H1 (cell line): ENCODE measurements around the gene TNNT1. TPM values are rescaled to one million over a fixed set of nuclear protein-coding genes. Genes with fewer than 3 reads are reported as not detected.

Experiments used
- CTCF ChIA-PET: fragments of 300-600 bp; sonication (Branson Sonifier 250); formaldehyde crosslinking; loops from one replicate; lab custom pipeline; 2021; ENCODE audit not compliant: partially characterized antibody; lab: Charles Lee
- POLR2A ChIA-PET: fragments of 300-600 bp; sonication (Branson Sonifier 250); formaldehyde crosslinking; loops from one replicate; lab custom pipeline; 2021; ENCODE audit warnings: inconsistent platforms; ENCODE audit not compliant: partially characterized antibody; lab: Charles Lee
- DNase-seq, 2 experiments: peaks; one replicate each; pipeline versions ENCODE4 v3.0.0 to v3.0.0-alpha.2; 2010 to 2022; ENCODE audit warnings: low spot score in 2 of 2, low read depth in 1 of 2, mixed read lengths in 1 of 2
- FAIRE-seq: peaks from 2 replicates; lab custom pipeline; 2011; peaks lifted over from hg19 to GRCh38; lab: Jason Lieb, UNC
- H2AFZ ChIP-seq: 2 replicates; pipeline ENCODE4 v1.8.1; 2012; ENCODE audit warnings: low read length, inconsistent platforms
- H2AK5ac ChIP-seq: 2 replicates; pipeline ENCODE4 v1.6.1; 2013; ENCODE audit warnings: low read depth, low read length
- H2BK120ac ChIP-seq: replicated peaks from 2 replicates; pipeline ENCODE3; 2013; ENCODE audit warnings: low read depth, low read length, inconsistent platforms
- H2BK12ac ChIP-seq: 2 replicates; pipeline ENCODE4 v1.6.1; 2013; ENCODE audit warnings: low read depth, low read length
- H2BK15ac ChIP-seq: 2 replicates; pipeline ENCODE4 v1.6.1; 2013; ENCODE audit warnings: low read length
- H2BK20ac ChIP-seq: 2 replicates; pipeline ENCODE4 v1.6.1; 2013; ENCODE audit warnings: low read length
- H2BK5ac ChIP-seq: 2 replicates; pipeline ENCODE4 v1.6.1; 2013; ENCODE audit warnings: low read depth, low read length
- H3K14ac ChIP-seq: 2 replicates; pipeline ENCODE4 v1.6.1; 2013; ENCODE audit warnings: inconsistent platforms; ENCODE audit not compliant: insufficient read length
- H3K18ac ChIP-seq: 2 replicates; pipeline ENCODE4 v1.6.1; 2013; ENCODE audit warnings: low read length; ENCODE audit errors: extremely low read depth
- H3K23ac ChIP-seq: 2 replicates; pipeline ENCODE4 v1.6.1; 2013; ENCODE audit warnings: inconsistent platforms; ENCODE audit not compliant: insufficient read length
- H3K23me2 ChIP-seq: 2 replicates; pipeline ENCODE4 v1.6.1; 2013; ENCODE audit warnings: low read depth, low read length
- H3K27ac ChIP-seq: 2 replicates; pipeline ENCODE4 v1.6.1; 2011; ENCODE audit warnings: low read depth, low read length, inconsistent platforms
- H3K27me3 ChIP-seq, 4 experiments: replicated peaks in 1 of 4; 1 replicate in 1 of 4; 2 replicates in 3 of 4; pipeline versions ENCODE4 v1.6.1 to v1.8.1; 2011 to 2013; ENCODE audit warnings: low read length in 3 of 4, mild to moderate bottlenecking in 3 of 4, inconsistent platforms in 2 of 4, mixed read lengths in 2 of 4, moderate library complexity in 1 of 4; ENCODE audit not compliant: control insufficient read depth in 3 of 4, insufficient read depth in 3 of 4; ENCODE audit errors: extremely low read depth in 1 of 4
- H3K36me3 ChIP-seq, 4 experiments: 2 replicates each; pipeline versions ENCODE4 v1.6.1 to v1.8.1; 2011 to 2013; ENCODE audit warnings: mild to moderate bottlenecking in 4 of 4, low read length in 3 of 4, moderate library complexity in 2 of 4, control low read depth in 1 of 4, inconsistent platforms in 1 of 4; ENCODE audit not compliant: insufficient read depth in 4 of 4, control insufficient read depth in 2 of 4
- H3K4ac ChIP-seq: replicated peaks from 2 replicates; pipeline ENCODE3; 2013; ENCODE audit warnings: low read length, low read depth, mixed read lengths, inconsistent platforms; ENCODE audit not compliant: insufficient read length
- H3K4me1 ChIP-seq, 4 experiments: replicated peaks in 1 of 4; 1 replicate in 1 of 4; 2 replicates in 3 of 4; pipeline versions ENCODE4 v1.6.1 to v1.8.1; 2011 to 2013; ENCODE audit warnings: low read length in 3 of 4, inconsistent platforms in 2 of 4, mixed read lengths in 1 of 4; ENCODE audit not compliant: insufficient read depth in 4 of 4, control insufficient read depth in 3 of 4
- H3K4me2 ChIP-seq, 2 experiments: 2 replicates each; pipeline versions ENCODE4 v1.6.1 to v1.8.1; 2011 to 2013; ENCODE audit warnings: low read depth in 2 of 2, low read length in 2 of 2, control low read depth in 1 of 2, inconsistent platforms in 1 of 2, mild to moderate bottlenecking in 1 of 2; ENCODE audit not compliant: insufficient read depth in 1 of 2
- H3K4me3 ChIP-seq, 4 experiments: fragments of 200-600, 300-600 bp in 1 of 4; sonication (generic), shearing (Covaris generic), sonication (Bioruptor Twin) in 1 of 4; 2 replicates each; pipeline versions ENCODE4 v1.5.1 to v1.8.1; 2011 to 2016; ENCODE audit warnings: low read length in 4 of 4, low read depth in 3 of 4, control low read depth in 2 of 4, inconsistent platforms in 2 of 4, mild to moderate bottlenecking in 2 of 4, mixed read lengths in 1 of 4, moderate library complexity in 1 of 4; ENCODE audit not compliant: insufficient read depth in 2 of 4; ENCODE audit errors: extremely low read depth in 1 of 4
- H3K56ac ChIP-seq: replicated peaks from 2 replicates; pipeline ENCODE3; 2013; ENCODE audit warnings: low read depth, mild to moderate bottlenecking, mixed read lengths, low read length, inconsistent platforms; ENCODE audit not compliant: insufficient read length
- H3K79me1 ChIP-seq: 2 replicates; pipeline ENCODE4 v1.6.1; 2013; ENCODE audit warnings: low read depth, low read length, control low read depth
- H3K79me2 ChIP-seq, 2 experiments: 2 replicates each; pipeline versions ENCODE4 v1.6.1 to v1.8.1; 2012 to 2013; ENCODE audit warnings: low read length in 2 of 2, mild to moderate bottlenecking in 2 of 2, inconsistent platforms in 1 of 2; ENCODE audit not compliant: insufficient read depth in 2 of 2, control insufficient read depth in 1 of 2
- H3K9ac ChIP-seq, 4 experiments: replicated peaks in 1 of 4; 1 replicate in 1 of 4; 2 replicates in 3 of 4; pipeline versions ENCODE4 v1.6.1 to v1.8.1; 2011 to 2013; ENCODE audit warnings: low read depth in 3 of 4, low read length in 3 of 4, control low read depth in 2 of 4, mild to moderate bottlenecking in 2 of 4, moderate library complexity in 2 of 4, inconsistent platforms in 1 of 4; ENCODE audit errors: extremely low read depth in 1 of 4
- H3K9me3 ChIP-seq, 2 experiments: 2 replicates each; pipeline versions ENCODE4 v1.6.1 to v1.8.1; 2012 to 2013; ENCODE audit warnings: mild to moderate bottlenecking in 2 of 2, moderate library complexity in 2 of 2, control low read depth in 1 of 2, inconsistent platforms in 1 of 2, low read depth in 1 of 2, low read length in 1 of 2, mixed read lengths in 1 of 2; ENCODE audit not compliant: insufficient read depth in 2 of 2
- H4K20me1 ChIP-seq, 2 experiments: replicated peaks in 1 of 2; 2 replicates each; pipeline versions ENCODE3 to v1.8.1; 2011 to 2013; ENCODE audit warnings: inconsistent platforms in 2 of 2, low read length in 2 of 2, mild to moderate bottlenecking in 1 of 2; ENCODE audit not compliant: insufficient read depth in 2 of 2, control insufficient read depth in 1 of 2
- H4K5ac ChIP-seq: 2 replicates; pipeline ENCODE4 v1.6.1; 2013; ENCODE audit warnings: low read length, low read depth, mixed read lengths, inconsistent platforms; ENCODE audit not compliant: insufficient read length
- H4K8ac ChIP-seq: 2 replicates; pipeline ENCODE4 v1.8.0; 2013; ENCODE audit warnings: mild to moderate bottlenecking, moderate library complexity, low read length, inconsistent platforms; ENCODE audit not compliant: insufficient read depth; ENCODE audit errors: extremely low read depth
- H4K91ac ChIP-seq: replicated peaks from 2 replicates; pipeline ENCODE3; 2013; ENCODE audit warnings: low read length, mixed read lengths, inconsistent platforms; ENCODE audit not compliant: insufficient read length
- ASH2L ChIP-seq: fragments of 200-600, 300-600 bp; sonication (generic); IDR thresholded peaks from one replicate; pipeline ENCODE4 v1.7.1; 2017; ENCODE audit warnings: low read length
- GTF2F1 ChIP-seq: IDR thresholded peaks from 2 replicates; pipeline ENCODE4 v1.6.1; 2012; ENCODE audit warnings: low read depth, low read length, improper control_type of control experiment, borderline replicate concordance
- HDAC2 ChIP-seq, 2 experiments: fragments of 300-600 bp in 1 of 2; sonication (generic) in 1 of 2; IDR thresholded peaks; 2 replicates each; pipeline ENCODE4 v1.6.1; 2011 to 2012; ENCODE audit warnings: low read depth in 2 of 2, low read length in 2 of 2, mild to moderate bottlenecking in 2 of 2, moderate library complexity in 2 of 2, borderline replicate concordance in 1 of 2, inconsistent platforms in 1 of 2
- HDAC6 ChIP-seq: IDR thresholded peaks from one replicate; pipeline ENCODE4 v1.7.1; 2012; ENCODE audit warnings: low read depth, mild to moderate bottlenecking, inconsistent platforms, low read length, moderate library complexity
- PHF8 ChIP-seq: fragments of 200-600 bp; sonication (generic); conservative IDR thresholded peaks from 2 replicates; pipeline ENCODE4 v1.7.1; 2012; ENCODE audit warnings: low read depth, mild to moderate bottlenecking, inconsistent platforms, low read length, moderate library complexity
- RBBP5 ChIP-seq: IDR thresholded peaks from 2 replicates; pipeline ENCODE4 v1.7.1; 2012; ENCODE audit warnings: low read depth, mild to moderate bottlenecking, inconsistent platforms, low read length, moderate library complexity, borderline replicate concordance
- TBP ChIP-seq: IDR thresholded peaks from 2 replicates; pipeline ENCODE4 v1.6.1; 2011; ENCODE audit warnings: low read depth, low read length, improper control_type of control experiment
- YY1 ChIP-seq: IDR thresholded peaks from 2 replicates; pipeline ENCODE4 v1.6.1; 2011; ENCODE audit warnings: low read depth, mild to moderate bottlenecking, low read length
- WGBS, 2 experiments: shearing (Covaris generic) in 1 of 2; methylation state at CpG; one replicate each; pipeline versions ENCODE4 v1.1.6 to v1.1.7; 2013 to 2015; ENCODE audit warnings: low lambda C conversion rate in 2 of 2, mixed read lengths in 2 of 2, inconsistent platforms in 1 of 2, low coverage in 1 of 2, missing lambda C conversion rate in 1 of 2; ENCODE audit not compliant: insufficient replicate concordance in 2 of 2, insufficient coverage in 1 of 2, insufficient read length in 1 of 2; ENCODE audit errors: extremely low coverage in 1 of 2, missing lambda C conversion rate in 1 of 2; 5-methylcytosine and 5-hydroxymethylcytosine counted together
- polyA plus RNA-seq, 7 experiments: library from polyadenylated mRNA; depleted of rRNA in 3 of 7; stranded (reverse) in 5 of 7; unstranded in 2 of 7; fragments of >200 nt in 5 of 7; fragments of 200-250 nt in 2 of 7; gene quantifications; 1 replicate in 5 of 7; 2 replicates in 1 of 7; 4 replicates in 1 of 7; pipeline versions ENCODE4 v1.2.1 to v1.2.3, GENCODE V29; 2011 to 2013; ENCODE audit warnings: missing spikeins in 2 of 7, mixed read lengths in 2 of 7
- total RNA-seq: library from RNA; stranded (reverse); fragmentation: NEBNext Ultra II Directional; extraction: Animal tissue kit (Norgen Biotek cat#: 25700); gene quantifications from 2 replicates; pipeline ENCODE4 v1.2.1, GENCODE V29; 2021
- TF ChIP-seq, protein P1 (sequence below): IDR thresholded peaks from 2 replicates; pipeline ENCODE4 v1.6.1; 2012; ENCODE audit warnings: inconsistent platforms
- TF ChIP-seq, protein P2 (sequence below): IDR thresholded peaks from 2 replicates; pipeline ENCODE4 v1.6.1; 2012; ENCODE audit warnings: inconsistent platforms

The TNNT1 gene
- total and polyA plus RNA-seq, 2 of the 8 experiments (the other 6 are each of a cell fraction or from before 2014, with no cell fraction given), result 69.6 to 107 TPM

DNA sequence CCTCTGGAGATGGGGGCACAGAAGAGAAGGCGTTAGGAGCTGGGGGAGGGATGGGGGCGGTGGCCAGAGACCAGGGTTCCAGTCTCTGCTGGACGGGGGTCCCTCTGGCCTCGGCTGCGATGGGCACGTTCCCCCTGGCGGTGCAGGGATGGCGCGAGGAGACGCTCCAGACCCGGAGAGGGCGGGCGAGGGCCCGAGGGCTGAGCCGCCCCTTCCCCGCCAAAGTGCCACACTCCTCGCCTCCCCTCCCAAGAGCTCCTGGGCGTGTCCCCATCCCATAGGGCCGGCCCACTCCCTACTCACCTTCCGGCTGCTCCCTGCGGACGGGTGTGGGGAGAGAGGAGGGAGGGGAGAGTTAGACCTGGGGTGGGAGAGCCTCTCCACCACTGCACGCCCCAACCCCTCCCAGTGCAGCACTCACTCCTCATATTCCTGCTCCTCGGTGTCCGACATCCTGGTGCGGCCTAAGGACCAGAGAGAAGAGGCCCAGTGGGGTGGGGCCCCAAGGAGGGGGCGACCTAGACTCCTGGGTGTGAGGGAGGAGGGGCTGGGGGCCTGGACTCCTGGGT is 2.2 kb downstream of the TNNT1 start:
- Histone ChIP-seq H4K5ac (peak overlapping the region; percentile 91), H3K9ac (peak overlapping the region in 1 of 4 experiments; percentile 38; a peak in 1 of 7 replicates), H2BK5ac (peak overlapping the region; percentile 87; the same call in 1 of the 2 replicates), H2AFZ (no peak overlapping the region), H2BK20ac (no peak overlapping the region), H3K4me3 (peak overlapping the region; percentile 53 to 83 (median 60)), H3K14ac (no peak overlapping the region), H3K23ac (no peak overlapping the region), H3K36me3 (peaks cover 0 to 5% (median 1%) of the 10 kb centered on the region in 4 experiments; a peak in 2 of 8 replicates), H3K9me3 (no peaks in the 10 kb centered on the region), H3K79me1 (no peaks in the 10 kb centered on the region), H4K20me1 (no peaks in the 10 kb centered on the region), H2BK120ac (no peak overlapping the region), H3K4ac (peak overlapping the region; percentile 66), H2BK12ac (peak overlapping the region; percentile 60; the same call in 1 of the 2 replicates), H4K91ac (peak overlapping the region; percentile 98), H3K23me2 (peaks cover 7% of the 10 kb centered on the region; the same call in 1 of the 2 replicates), H3K4me2 (peak overlapping the region; percentile 68 to 70), H3K79me2 (no peaks in the 10 kb centered on the region), H3K27me3 (no peaks in the 10 kb centered on the region), H2BK15ac (no peak overlapping the region), H3K56ac (peak overlapping the region; percentile 90), H4K8ac (no peak overlapping the region; the same call in 1 of the 2 replicates), H3K27ac (peak overlapping the region; percentile 19; the same call in 1 of the 2 replicates), H2AK5ac (no peak overlapping the region), H3K18ac (peak overlapping the region; percentile 97), H3K4me1 (peaks cover 6 to 24% (median 13%) of the 10 kb centered on the region in 4 experiments)
- 3% methylated on average over 14 of the region's 27 CpGs; no CpG with 5 or more reads in 1 of the 2 experiments for WGBS, 2 experiments
- DNase-seq, result peak; percentile 73 to 88
- peak; percentile 69 for FAIRE-seq
- ChIA-PET CTCF (interaction anchor here (0.6 to 3.4 kb wide), 19 partner anchors 9 to 486 kb away, joined by 3 to 40 read pairs (median 5); partner anchors contain the start of genes DNAAF3, PPP1R12C and TNNI3), POLR2A (interaction anchor here (0.5 to 2.9 kb wide), 27 partner anchors 10 to 453 kb away, joined by 3 to 19 read pairs (median 3); partner anchors contain the start of genes FIZ1, HSPBP1, PPP1R12C and PPP6R1)
- TF ChIP-seq RBBP5 (no peak; the same call in 1 of the 2 replicates), HDAC2 (IDR thresholded peaks at IDR 0.05; ENCODE audit: borderline replicate concordance in 1 of 2, low read depth in 2 of 2, low read length in 2 of 2) (peak in 1 of 2 experiments; percentile 55; a peak in 1 of 4 replicates), ASH2L (peak; percentile 40), PHF8 (peak; percentile 9; the same call in 1 of the 2 replicates), GTF2F1 (no peak), TBP (peak; percentile 17; the same call in 1 of the 2 replicates), HDAC6 (no peak), YY1 (no peak)
- TF ChIP-seq, protein P1, sequence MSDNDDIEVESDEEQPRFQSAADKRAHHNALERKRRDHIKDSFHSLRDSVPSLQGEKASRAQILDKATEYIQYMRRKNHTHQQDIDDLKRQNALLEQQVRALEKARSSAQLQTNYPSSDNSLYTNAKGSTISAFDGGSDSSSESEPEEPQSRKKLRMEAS, result peak; percentile 69
- TF ChIP-seq, protein P2, sequence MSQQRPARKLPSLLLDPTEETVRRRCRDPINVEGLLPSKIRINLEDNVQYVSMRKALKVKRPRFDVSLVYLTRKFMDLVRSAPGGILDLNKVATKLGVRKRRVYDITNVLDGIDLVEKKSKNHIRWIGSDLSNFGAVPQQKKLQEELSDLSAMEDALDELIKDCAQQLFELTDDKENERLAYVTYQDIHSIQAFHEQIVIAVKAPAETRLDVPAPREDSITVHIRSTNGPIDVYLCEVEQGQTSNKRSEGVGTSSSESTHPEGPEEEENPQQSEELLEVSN, result peak; percentile 49; the same call in 1 of the 2 replicates
